GM21381 (cell line): ENCODE results near the gene FAM76A.
"Not testable (repeated sequence)": the region's sequence is repeated elsewhere in the genome, so short reads cannot be mapped to it uniquely, and the experiment has no call there.

ENCODE experiments used
- ATAC-seq: cut with Tn5 transposase; IDR thresholded peaks from one replicate; pipeline ENCODE4 v1.9.1; 2021; ENCODE audit warnings: mild to moderate bottlenecking, moderate library complexity; ENCODE audit not compliant: unreplicated experiment

The FAM76A gene

DNA sequence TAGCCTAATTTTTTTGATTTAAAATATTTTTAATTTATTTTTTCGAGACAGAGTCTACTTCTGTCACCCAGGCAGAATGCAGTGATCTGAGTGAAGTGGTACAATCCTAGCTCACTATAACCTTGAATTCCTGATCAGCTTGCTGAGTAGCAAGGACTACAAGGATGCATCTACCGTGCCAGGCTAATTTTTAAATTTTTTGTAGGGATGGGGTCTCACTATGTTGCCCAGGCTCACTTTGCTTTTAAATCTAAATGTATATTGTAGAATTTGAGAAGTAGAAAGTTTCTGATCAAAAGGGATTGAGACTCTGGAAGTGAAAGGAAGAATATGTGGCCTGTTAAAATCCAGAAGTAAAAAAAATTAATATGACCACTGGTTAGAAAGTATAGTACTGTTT is 48.9 kb downstream of the FAM76A start:
- ATAC-seq: no peak

DNA sequence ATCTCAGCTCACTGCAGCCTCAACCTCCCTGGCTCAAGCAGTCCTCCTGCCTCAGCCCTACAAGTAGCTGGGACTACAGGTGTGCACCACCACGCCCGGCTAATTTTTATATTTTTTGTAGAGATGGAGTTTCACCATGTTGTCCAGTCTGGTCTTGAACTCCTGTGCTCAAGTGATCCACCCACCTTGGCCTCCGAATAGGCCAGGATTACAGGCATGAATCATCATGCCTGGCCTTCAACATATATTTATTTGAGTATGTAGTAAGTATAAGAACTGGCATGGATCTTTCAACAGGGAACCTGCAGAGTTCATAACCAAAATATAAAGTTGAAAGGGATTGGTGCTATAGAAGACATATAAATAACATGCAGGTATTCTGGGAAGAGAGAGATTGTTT is 49.6 kb downstream of the FAM76A start:
- ATAC-seq: not testable (repeated sequence)

DNA sequence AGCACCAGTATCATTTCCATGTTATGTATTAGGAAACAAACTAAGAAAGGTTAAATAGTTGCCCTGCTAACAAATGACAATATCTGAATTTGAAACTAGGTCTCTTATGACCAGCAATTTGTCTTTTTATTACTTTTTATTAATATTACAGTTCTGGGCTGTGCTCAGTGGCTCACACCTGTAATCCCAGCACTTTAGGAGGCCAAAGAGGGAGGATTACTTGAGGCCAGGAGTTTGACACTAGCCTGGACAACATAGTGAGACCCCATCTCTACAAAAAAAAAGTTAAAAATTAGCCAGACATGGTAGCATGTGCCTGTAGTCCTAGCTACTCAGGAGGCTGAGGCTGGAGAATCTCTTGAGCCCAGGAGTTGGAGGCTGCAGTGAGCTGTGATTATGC is 50.5 kb downstream of the FAM76A start:
- ATAC-seq: not testable (repeated sequence)

DNA sequence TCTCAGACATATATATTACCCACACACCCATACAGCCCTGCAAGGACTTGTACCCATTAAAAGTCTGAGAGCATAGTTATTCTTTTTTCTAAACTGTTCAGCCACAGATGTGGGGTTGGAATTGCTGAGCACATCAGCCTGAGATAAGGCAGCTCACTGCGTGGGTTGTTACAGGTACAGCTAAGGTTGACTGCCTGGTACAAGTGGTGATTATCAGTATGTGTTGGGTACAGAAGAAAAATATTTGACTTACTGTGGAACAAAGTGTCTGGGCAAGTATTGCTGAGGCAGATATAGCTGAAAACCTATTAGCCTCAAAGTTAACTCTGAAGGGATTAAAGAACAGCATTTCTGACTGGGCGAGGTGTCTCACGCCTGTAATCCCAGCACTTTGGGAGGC is 52.3 kb downstream of the FAM76A start:
- no peak for ATAC-seq

DNA sequence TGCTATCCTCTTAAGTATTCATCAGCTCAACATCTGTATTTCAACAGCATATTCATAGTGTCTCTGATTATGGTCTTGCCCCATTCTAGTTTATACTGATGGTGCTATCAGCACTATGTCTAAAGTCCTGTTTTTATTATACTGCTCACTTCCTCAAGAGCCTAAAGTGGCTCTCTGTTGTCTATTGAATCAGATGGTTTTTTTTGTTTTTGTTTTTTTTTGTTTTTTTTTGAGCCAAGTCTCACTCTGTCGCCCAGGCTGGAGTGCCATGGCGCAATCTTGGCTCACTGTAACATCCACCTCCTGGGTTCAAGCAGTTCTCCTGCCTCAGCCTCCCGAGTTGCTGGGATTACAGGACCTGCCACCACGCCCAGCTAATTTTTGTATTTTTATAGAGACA is 53.4 kb downstream of the FAM76A start:
- ATAC-seq: no peak

DNA sequence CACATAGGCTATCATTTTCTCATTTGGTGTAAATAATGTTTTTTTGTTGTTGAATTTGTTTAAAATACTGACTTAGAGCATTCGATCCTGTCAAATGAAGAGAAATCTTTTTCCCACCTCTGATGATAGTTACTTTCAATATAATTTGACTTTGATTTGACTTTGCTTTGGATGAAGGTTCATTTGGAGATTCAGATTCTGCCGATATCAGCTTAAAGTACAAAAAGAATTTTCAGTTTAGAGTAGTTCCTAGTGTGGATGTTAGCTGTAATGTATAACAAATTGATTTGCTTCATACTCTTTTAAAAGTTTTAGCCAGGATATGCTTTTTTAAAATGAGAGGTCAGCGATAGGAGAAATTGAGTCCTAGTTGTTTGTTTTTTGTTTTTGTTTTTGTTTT is 57.2 kb downstream of the FAM76A start:
- no peak for ATAC-seq

DNA sequence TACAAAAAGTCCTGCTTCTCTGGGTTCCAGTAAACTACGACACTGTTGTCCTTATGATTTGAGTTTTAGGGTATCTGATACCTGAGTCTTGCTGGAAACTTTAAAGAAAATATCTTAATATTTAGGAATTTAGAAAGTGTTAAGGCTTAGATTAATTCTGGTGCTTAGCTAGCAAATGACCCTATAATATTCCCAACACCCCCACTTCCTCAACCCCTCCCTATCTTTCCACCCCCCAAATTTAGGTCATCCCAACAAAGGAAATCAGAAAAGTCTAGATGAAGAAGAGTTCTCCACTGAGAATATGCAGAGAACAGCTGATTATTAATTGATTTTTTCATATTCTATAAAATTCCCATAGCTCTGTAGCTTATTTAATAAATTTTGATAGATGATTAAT is 58.9 kb downstream of the FAM76A start:
- ATAC-seq: no peak

DNA sequence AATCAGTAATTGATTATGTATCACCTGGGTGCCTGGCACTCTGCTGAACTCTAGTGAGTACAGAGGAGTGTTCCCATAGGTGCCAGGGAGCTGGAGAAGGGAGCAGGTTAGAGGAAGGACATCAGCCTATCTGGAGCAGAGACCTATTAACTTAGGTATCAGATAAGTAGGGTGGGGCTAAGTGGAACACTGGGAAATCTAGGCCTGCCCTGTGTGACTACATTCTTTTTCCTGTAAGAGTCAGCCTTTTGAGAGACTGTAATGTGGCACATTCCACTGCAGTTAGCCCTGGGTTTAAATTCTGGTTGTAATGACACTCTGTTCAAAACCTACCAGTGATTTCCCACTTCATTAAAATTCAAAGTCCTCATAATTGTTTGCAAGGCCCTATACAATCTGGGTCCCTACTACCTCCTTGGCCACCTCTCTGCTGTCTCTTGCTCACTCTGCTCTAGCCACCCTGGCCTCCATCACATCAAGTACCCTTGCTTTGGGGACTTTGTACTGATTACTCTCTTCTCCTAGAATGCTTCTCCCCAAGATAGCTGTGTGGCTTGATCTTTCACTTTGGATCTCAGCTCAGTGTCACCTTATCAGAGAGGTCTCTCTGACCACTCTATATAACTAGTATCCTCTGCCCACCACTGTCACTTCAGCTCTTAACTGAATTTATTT is 60.2 kb downstream of the FAM76A start:
- no peak for ATAC-seq

DNA sequence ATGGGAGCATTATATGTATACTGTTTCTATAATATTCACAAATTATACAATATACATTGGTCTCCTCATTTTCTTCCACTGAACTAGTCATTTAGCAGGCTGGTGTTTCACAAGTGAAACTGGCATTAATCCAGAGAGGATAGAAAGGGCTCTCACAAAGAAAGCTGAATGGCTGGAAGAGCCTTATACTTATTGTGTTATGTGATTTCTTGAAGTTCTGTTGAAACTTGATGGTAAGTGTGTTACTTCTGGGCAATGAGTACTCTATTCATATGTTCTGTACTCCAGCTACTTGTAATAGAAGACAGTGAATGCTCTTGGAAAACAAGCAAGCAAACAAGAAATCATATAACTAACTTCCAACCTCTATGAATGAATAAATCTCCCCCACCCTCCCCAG is 62.1 kb downstream of the FAM76A start:
- no peak for ATAC-seq

DNA sequence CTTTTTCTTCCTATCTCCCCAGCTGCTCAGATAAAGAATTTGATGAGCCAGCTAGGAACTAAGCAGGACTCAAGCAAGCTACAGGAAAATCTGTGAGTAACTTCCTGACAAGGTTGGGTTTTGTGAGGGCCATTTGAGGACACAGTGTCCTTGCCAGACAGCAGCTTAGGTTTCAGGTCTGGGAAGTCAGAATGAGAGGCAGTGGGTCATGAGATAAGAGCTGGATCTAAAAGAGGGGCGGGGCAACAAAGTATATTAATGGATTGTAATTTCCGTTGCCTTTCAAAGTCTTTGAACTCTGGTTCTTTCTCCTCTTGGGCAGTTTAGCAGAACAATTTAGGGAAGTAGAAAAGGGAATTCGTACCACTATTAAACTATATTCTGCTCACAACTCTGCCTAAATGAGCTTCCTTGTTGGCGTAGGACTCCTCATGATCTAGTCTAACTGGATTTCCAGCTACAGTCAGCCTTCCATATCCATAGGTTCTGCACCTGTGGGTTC is 63.8 kb downstream of the FAM76A start:
- ATAC-seq: no peak

DNA sequence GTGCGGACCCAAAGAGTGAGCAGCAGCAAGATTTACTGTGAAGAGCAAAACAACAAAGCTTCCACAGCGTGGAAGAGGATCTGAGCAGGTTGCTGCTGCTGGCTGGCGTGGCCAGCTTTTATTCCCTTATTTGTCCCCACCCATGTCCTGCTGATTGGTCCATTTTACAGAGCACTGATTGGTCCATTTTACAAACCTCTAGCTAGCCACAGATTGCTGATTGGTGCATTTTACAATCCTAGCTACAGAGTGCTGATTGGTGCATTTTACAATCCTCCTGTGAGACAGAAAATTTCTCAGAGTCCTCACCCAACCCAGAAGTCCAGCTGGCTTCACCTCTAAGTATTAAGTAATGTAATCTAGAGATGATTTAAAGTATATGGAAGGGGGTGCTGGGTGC is 64.5 kb downstream of the FAM76A start:
- ATAC-seq: not testable (repeated sequence)

DNA sequence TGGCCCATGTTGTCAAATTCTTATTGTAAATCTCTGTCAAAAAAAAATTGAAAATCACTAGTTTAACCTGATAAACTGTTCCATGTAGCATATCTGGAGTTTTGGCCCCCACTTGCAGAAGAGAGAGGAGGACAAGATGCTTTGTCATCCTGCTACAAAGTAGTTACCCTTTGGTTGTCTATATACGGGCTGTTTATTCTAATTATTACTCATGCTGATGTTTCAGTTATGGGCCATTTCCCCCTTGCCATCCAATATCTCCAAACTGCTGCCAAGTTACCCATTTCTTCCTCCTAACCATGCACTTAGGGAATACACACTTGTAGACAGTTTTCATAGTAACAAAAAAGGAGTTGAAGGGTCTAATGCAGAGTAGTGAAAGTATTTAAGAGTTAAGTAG is 69.8 kb downstream of the FAM76A start:
- no peak for ATAC-seq

DNA sequence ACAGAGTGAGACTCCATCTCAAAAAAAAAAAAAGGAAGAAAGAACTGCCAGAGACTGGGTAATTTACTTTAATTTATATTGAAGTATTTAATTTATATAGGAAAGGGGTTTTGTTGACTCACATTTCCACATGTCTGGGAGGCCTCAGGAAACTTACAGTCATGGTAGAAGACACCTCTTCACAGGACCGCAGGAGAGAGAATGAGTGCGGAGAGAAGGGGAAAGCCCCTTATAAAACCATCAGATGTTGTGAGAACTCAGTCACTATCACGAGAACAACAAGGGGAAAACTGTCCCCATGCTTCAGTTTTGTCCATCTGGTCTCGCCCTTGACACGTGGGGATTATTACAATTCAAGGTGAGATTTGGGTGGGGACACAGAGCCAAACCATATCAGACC is 79.0 kb downstream of the FAM76A start:
- ATAC-seq: no peak

DNA sequence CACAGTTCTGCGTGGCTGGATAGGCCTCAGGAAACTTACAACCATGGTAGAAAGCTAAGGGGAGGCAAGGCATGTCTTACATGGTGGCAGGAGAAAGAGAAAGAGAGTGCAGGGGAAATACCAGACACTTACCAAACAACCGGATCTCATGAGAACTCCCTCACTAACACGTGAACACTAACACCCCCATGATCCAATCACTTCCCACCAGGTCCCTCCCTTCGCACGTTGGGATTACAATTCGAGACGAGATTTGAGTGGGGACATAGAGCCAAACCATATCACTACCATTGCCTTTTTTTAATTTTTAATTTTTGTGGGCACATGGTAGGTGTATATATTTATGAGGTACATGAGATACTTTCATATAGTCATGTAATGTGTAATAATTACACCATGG is 81.0 kb downstream of the FAM76A start:
- no peak for ATAC-seq

DNA sequence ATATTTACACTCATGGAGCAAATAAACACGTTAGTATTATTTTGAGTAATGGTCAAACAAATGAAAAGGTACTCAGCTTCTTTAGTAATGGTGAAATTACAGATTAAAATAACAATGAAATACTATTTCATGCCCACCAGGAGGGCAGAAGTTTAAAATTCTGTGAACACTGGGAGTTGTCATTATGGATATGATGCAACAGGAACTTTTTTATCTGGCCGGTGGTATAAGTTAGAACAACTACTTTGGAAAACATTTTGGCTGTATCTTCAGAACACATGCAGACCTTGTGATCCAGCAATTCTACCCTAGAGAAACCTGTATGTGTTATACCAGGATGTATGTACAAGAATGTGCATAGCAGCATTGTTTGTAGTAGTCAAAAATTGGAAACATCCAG is 81.6 kb downstream of the FAM76A start:
- ATAC-seq: no peak

DNA sequence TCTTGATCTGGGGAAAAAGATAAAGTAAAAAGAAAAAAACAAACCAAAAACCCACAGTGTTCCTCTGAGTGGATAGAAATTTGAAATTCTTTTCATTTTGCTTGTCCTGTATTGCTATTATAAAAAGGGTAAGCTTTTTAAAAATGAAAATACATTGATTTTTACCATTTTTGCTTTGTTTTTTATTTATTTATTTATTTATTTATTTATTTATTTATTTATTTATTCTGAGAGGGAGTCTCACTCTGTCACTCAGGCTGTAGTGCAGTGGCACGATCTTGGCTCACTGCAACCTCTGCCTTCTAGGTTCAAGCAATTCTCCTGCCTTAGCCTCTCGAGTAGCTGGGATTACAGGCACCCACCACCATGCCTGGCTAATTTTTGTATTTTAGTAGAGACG is 82.4 kb downstream of the FAM76A start:
- not testable (repeated sequence) for ATAC-seq

DNA sequence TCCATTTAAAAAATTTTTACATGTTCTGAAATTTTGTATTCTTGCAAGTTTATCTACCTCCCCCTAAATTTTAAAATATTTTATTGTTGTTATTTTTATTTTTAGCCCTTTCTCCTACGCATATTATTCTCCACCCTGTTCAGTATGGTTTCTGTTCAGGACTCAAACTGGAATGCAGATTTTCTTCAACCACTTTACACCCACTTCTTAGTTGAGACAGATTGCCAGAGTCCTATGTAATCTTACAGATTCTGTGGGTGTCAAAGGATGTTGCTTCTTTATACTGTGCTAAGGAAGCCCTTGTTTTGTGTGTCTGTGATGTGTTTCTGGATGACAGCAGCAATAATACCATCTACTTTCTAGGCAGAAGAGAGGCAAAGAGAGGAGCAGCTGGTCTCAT is 84.1 kb downstream of the FAM76A start:
- no peak for ATAC-seq

DNA sequence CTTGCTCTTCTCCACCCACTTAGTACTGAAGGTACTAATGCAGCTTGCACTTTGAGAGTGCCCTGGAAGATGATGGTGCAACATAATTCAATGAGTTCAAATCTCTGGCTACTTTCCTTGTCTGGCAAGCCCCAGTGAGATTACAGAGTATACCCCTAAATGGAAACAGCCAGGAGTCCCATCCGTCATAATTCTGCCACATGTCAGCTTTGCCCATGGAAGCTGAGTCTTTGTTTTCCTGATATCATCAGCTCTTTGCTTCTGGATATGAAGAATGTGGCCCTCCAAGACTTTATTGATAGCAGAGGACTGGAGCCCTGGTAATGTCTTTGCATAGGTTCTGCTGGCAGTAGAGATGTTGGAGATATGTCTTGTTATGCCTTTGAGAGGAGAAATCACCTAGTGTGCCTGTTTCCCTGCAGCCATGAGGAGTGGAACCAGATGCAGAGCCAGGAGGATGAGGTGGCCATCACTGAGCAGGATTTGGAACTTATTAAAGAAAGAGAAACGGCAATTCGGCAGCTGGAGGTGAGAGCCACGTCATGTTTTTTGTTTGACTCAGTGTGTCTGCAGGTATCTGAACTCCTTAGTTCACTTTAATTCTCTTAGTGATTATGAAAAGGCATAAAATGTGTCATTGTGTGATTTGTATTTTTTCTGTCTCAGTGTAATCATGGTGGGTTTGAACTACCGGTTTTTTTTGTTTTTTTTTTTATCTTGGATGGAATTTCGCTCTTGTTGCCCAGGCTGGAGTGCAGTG is 86.2 kb downstream of the FAM76A start:
- no peak for ATAC-seq
